SU-DHL-6 (cell line): ENCODE measurements around the gene TTC4.

Experiments
- H2AFZ ChIP-seq: fragments of 200-600 bp; sonication (generic); 2 replicates; pipeline ENCODE4 v1.6.1; 2014; ENCODE audit warnings: low read depth, mild to moderate bottlenecking, moderate library complexity, mixed read lengths, antibody characterized with exemption, low read length; ENCODE audit not compliant: severe bottlenecking
- H3F3A ChIP-seq: fragments of 200-600 bp; shearing (Covaris generic); 2 replicates; pipeline ENCODE4 v1.6.0; 2016; ENCODE audit warnings: antibody characterized with exemption, mild to moderate bottlenecking; ENCODE audit not compliant: insufficient read depth
- H3K27ac ChIP-seq: fragments of 200-600 bp; sonication (generic); 2 replicates; pipeline ENCODE4 v1.5.1; 2016; ENCODE audit warnings: low read depth, mild to moderate bottlenecking, low read length, moderate library complexity, mixed read lengths
- H3K27me3 ChIP-seq: fragments of 200-600 bp; sonication (generic), shearing (Covaris generic); 2 replicates; pipeline ENCODE4 v1.6.0; 2014; ENCODE audit warnings: mild to moderate bottlenecking, low read length
- H3K36me3 ChIP-seq: fragments of 200-600 bp; sonication (generic); 2 replicates; pipeline ENCODE4 v1.6.1; 2014; ENCODE audit warnings: mild to moderate bottlenecking, low read length, mixed read lengths
- H3K4me2 ChIP-seq: fragments of 300-600, 200-600 bp; shearing (Covaris generic), sonication (generic); 2 replicates; pipeline ENCODE4 v1.6.0; 2014; ENCODE audit warnings: low read length, low read depth, mild to moderate bottlenecking; ENCODE audit not compliant: poor library complexity, severe bottlenecking
- H3K4me3 ChIP-seq: fragments of 200-600 bp; sonication (generic); 2 replicates; pipeline ENCODE4 v1.5.1; 2014; ENCODE audit warnings: antibody characterized with exemption, low read length, mild to moderate bottlenecking, mixed read lengths; ENCODE audit not compliant: insufficient read depth, poor library complexity, severe bottlenecking
- H3K79me2 ChIP-seq: fragments of 200-600 bp; sonication (generic); 2 replicates; pipeline ENCODE4 v1.6.1; 2014; ENCODE audit warnings: mild to moderate bottlenecking, low read length, moderate library complexity; ENCODE audit not compliant: insufficient read depth
- H3K9ac ChIP-seq: fragments of 200-600 bp; sonication (generic); 2 replicates; pipeline ENCODE4 v1.7.0; 2014; ENCODE audit warnings: mild to moderate bottlenecking, low read length
- H3K9me2 ChIP-seq: fragments of 200-600 bp; sonication (generic); replicated peaks from 2 replicates; pipeline ENCODE4 v1.6.1; 2014; ENCODE audit warnings: low read length; ENCODE audit not compliant: insufficient read depth
- H3K9me3 ChIP-seq: fragments of 200-600 bp; sonication (generic); 2 replicates; pipeline ENCODE4 v1.6.1; 2014; ENCODE audit warnings: low read length, mixed read lengths; ENCODE audit not compliant: insufficient read depth
- H4K20me1 ChIP-seq: fragments of 200-600 bp; sonication (generic); 2 replicates; pipeline ENCODE4 v1.6.1; 2014; ENCODE audit warnings: low read depth, mild to moderate bottlenecking, antibody characterized with exemption, low read length, moderate library complexity, mixed read lengths
- CTCF ChIP-seq: fragments of 200-600 bp; sonication (generic); IDR thresholded peaks from one replicate; pipeline ENCODE4 v1.5.1; 2017; ENCODE audit warnings: antibody characterized with exemption, mild to moderate bottlenecking, low read length, moderate library complexity; ENCODE audit not compliant: insufficient read depth, poor library complexity, severe bottlenecking
- EZH2phosphoT487 ChIP-seq: fragments of 200-600 bp; sonication (generic), shearing (Covaris generic); conservative IDR thresholded peaks from 2 replicates; pipeline ENCODE4 v1.6.1; 2018; ENCODE audit warnings: mild to moderate bottlenecking, antibody characterized with exemption, low read length, moderate library complexity, mixed read lengths

TTC4 gene

GRCh38 chr1:54695221-54695620, 20.4 kb upstream of the TTC4 start:
- Histone ChIP-seq H3K27me3 (no peaks in the 10 kb centered on the region), H4K20me1 (no peaks in the 10 kb centered on the region), H3K4me3 (no peak overlapping the region), H2AFZ (no peak overlapping the region), H3K4me2 (no peak overlapping the region), H3K9me2 (no peaks in the 10 kb centered on the region), H3K9ac (no peak overlapping the region), H3F3A (no peaks in the 10 kb centered on the region), H3K27ac (no peak overlapping the region), H3K9me3 (no peaks in the 10 kb centered on the region), H3K79me2 (no peaks in the 10 kb centered on the region), H3K36me3 (no peaks in the 10 kb centered on the region)
- TF ChIP-seq EZH2phosphoT487 (no peak), CTCF (no peak)

DNA sequence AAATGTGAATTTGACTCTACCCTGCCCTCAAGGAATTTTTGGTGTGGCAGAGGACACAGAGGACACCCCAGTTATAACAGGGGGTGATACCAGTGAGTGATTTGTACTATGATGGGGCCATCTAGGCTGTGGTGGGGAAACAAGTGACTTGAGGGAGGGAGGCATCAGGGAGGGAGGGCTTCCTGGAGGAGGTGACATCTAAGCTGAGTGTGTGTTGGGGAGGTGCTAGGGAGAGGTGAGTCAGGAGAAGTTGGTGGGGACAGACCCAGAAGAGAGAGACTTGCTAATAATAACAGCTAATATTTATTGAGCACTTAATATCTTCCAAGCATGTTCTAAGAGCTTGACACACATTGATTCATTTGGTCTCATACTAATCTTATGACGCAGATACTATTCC, 19.9 kb upstream of the TTC4 start:
- H4K20me1 ChIP-seq = no peaks in the 10 kb centered on the region
- H3K9me3 ChIP-seq = no peaks in the 10 kb centered on the region
- no peak overlapping the region for H3K27ac ChIP-seq
- H3K9ac ChIP-seq = no peak overlapping the region
- no peak overlapping the region for H3K4me2 ChIP-seq
- no peaks in the 10 kb centered on the region for H3F3A ChIP-seq
- TF ChIP-seq EZH2phosphoT487 (no peak), CTCF (no peak)
- no peak overlapping the region for H3K4me3 ChIP-seq
- H3K9me2 ChIP-seq = no peaks in the 10 kb centered on the region
- H3K36me3 ChIP-seq = no peaks in the 10 kb centered on the region
- no peak overlapping the region for H2AFZ ChIP-seq
- H3K79me2 ChIP-seq = no peaks in the 10 kb centered on the region
- H3K27me3 ChIP-seq = no peaks in the 10 kb centered on the region

DNA sequence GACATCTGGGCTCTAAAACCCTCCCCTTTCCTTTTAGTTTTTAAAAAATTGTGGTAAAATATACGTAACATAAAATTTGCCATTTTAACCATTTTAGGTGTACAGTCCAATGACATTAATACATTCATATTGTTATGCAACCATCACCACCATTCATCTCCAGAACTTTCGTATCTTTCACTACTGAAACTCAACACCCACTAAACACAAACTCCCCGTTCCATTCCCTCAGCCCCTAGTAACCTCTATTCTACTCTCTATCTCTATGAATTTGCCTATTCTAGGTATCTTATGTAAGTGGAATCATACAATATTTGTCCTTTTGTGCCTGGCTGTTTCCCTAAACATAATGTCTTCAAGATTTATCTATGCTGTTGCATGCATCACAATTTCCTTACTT, 19.4 kb upstream of the TTC4 start:
- TF ChIP-seq EZH2phosphoT487 (no peak), CTCF (no peak)
- no peaks in the 10 kb centered on the region for H3K9me2 ChIP-seq

GRCh38 chr1:54697896-54698295, 17.8 kb upstream of the TTC4 start:
- H3K27ac ChIP-seq = no peak overlapping the region
- no peak overlapping the region for H3K4me3 ChIP-seq
- no peak overlapping the region for H3K4me2 ChIP-seq
- TF ChIP-seq EZH2phosphoT487 (no peak), CTCF (no peak)
- no peaks in the 10 kb centered on the region for H3K36me3 ChIP-seq
- no peak overlapping the region for H2AFZ ChIP-seq
- H3K27me3 ChIP-seq = no peaks in the 10 kb centered on the region
- H3K9ac ChIP-seq = no peak overlapping the region
- H3F3A ChIP-seq = no peaks in the 10 kb centered on the region
- H4K20me1 ChIP-seq = no peaks in the 10 kb centered on the region
- no peaks in the 10 kb centered on the region for H3K9me2 ChIP-seq
- no peaks in the 10 kb centered on the region for H3K9me3 ChIP-seq
- no peaks in the 10 kb centered on the region for H3K79me2 ChIP-seq

More for the DNA sequence above, 19.4 kb upstream of the TTC4 start:
- H3K9me3 ChIP-seq = no peaks in the 10 kb centered on the region
- H4K20me1 ChIP-seq = no peaks in the 10 kb centered on the region
- H3K9ac ChIP-seq = no peak overlapping the region
- H3K4me2 ChIP-seq = no peak overlapping the region
- H2AFZ ChIP-seq = no peak overlapping the region
- H3K4me3 ChIP-seq = no peak overlapping the region
- no peaks in the 10 kb centered on the region for H3K27me3 ChIP-seq
- H3K79me2 ChIP-seq = no peaks in the 10 kb centered on the region
- H3F3A ChIP-seq = no peaks in the 10 kb centered on the region
- H3K36me3 ChIP-seq = no peaks in the 10 kb centered on the region
- no peak overlapping the region for H3K27ac ChIP-seq
